H1 (cell line): Measurements from ENCODE around the gene GATA1. TPM values are rescaled to one million over a fixed set of nuclear protein-coding genes. Genes with fewer than 3 reads are reported as not detected.
A peak's percentile ranks its signal among the peaks of the same experiment; 100 is the strongest.

Experiments used
- CBX5 ChIP-seq: fragments of 300-800, 300-1000 bp; sonication (generic); IDR thresholded peaks from 2 replicates; pipeline ENCODE4 v1.7.1; 2016; ENCODE audit warnings: antibody characterized with exemption, low read length, low read depth
- CTCF ChIP-seq, 3 experiments: IDR thresholded peaks; 1 replicate in 2 of 3; 2 replicates in 1 of 3; pipeline versions ENCODE4 v1.5.1 to v1.6.1; 2011; ENCODE audit warnings: low read length in 3 of 3, mild to moderate bottlenecking in 3 of 3, inconsistent platforms in 2 of 3, low read depth in 1 of 3, moderate library complexity in 1 of 3; ENCODE audit not compliant: insufficient read depth in 1 of 3; ENCODE audit errors: control extremely low read depth in 1 of 3
- EGR1 ChIP-seq: IDR thresholded peaks from 2 replicates; pipeline ENCODE4 v1.6.1; 2011; ENCODE audit warnings: low read depth, low read length, borderline replicate concordance
- GABPA ChIP-seq: IDR thresholded peaks from 2 replicates; pipeline ENCODE4 v1.6.1; 2011; ENCODE audit warnings: mild to moderate bottlenecking, low read length, moderate library complexity, borderline replicate concordance; ENCODE audit not compliant: insufficient read depth
- NANOG ChIP-seq: IDR thresholded peaks from 2 replicates; pipeline ENCODE4 v1.6.1; 2011; ENCODE audit warnings: low read length, low read depth, mild to moderate bottlenecking, inconsistent platforms; ENCODE audit not compliant: insufficient read depth, poor library complexity, severe bottlenecking
- POLR2A ChIP-seq, 2 experiments: IDR thresholded peaks; 1 replicate in 1 of 2; 2 replicates in 1 of 2; pipeline ENCODE4 v1.6.1; 2011; ENCODE audit warnings: low read depth in 2 of 2, low read length in 2 of 2, mild to moderate bottlenecking in 2 of 2; ENCODE audit errors: control extremely low read depth in 1 of 2
- POU5F1 ChIP-seq: IDR thresholded peaks from 2 replicates; pipeline ENCODE4 v1.6.1; 2011; ENCODE audit warnings: low read depth, mild to moderate bottlenecking, low read length, moderate library complexity
- RBBP5 ChIP-seq: IDR thresholded peaks from 2 replicates; pipeline ENCODE4 v1.7.1; 2012; ENCODE audit warnings: low read depth, mild to moderate bottlenecking, inconsistent platforms, low read length, moderate library complexity, borderline replicate concordance
- RFX5 ChIP-seq: IDR thresholded peaks from 2 replicates; pipeline ENCODE4 v1.6.1; 2011; ENCODE audit warnings: low read depth, low read length, improper control_type of control experiment, borderline replicate concordance
- TAF1 ChIP-seq: IDR thresholded peaks from 2 replicates; pipeline ENCODE4 v1.6.1; 2011; ENCODE audit warnings: mild to moderate bottlenecking, low read depth, low read length
- polyA plus RNA-seq, 7 experiments: library from polyadenylated mRNA; depleted of rRNA in 3 of 7; stranded (reverse) in 5 of 7; unstranded in 2 of 7; fragments of >200 nt in 5 of 7; fragments of 200-250 nt in 2 of 7; gene quantifications; 1 replicate in 5 of 7; 2 replicates in 1 of 7; 4 replicates in 1 of 7; pipeline versions ENCODE4 v1.2.1 to v1.2.3, GENCODE V29; 2011 to 2013; ENCODE audit warnings: missing spikeins in 2 of 7, mixed read lengths in 2 of 7
- total RNA-seq: library from RNA; stranded (reverse); fragmentation: NEBNext Ultra II Directional; extraction: Animal tissue kit (Norgen Biotek cat#: 25700); gene quantifications from 2 replicates; pipeline ENCODE4 v1.2.1, GENCODE V29; 2021

Gene GATA1
- total and polyA plus RNA-seq, 2 of the 8 experiments (the other 6 are each of a cell fraction or from before 2014, with no cell fraction given): 0.05 TPM; not detected in 1

GRCh38 chrX:48761674-48762471 lies 24.5 kb upstream of the GATA1 start, which contains the start of gene GLOD5 (continued):
- TF ChIP-seq TAF1 (no peak), NANOG (no peak), RFX5 (no peak), CBX5 (no peak), CTCF (IDR thresholded peaks at IDR 0.05; ENCODE audit: control extremely low read depth in 1 of 3, insufficient read depth in 1 of 3, low read depth in 1 of 3, low read length in 3 of 3) (peak; percentile 31 to 57 (median 48)), POU5F1 (no peak), RBBP5 (no peak), POLR2A (IDR thresholded peaks at IDR 0.05; ENCODE audit: control extremely low read depth in 1 of 2, low read depth in 2 of 2, low read length in 2 of 2) (no peak), EGR1 (no peak), GABPA (no peak)
